Hair follicle dermal papilla cell (primary cell): Measurements from ENCODE around the gene MIER2. TPM values are rescaled to one million over a fixed set of nuclear protein-coding genes. Genes with fewer than 3 reads are reported as not detected.

Experiments
- total RNA-seq: library from RNA; depleted of rRNA; stranded (reverse); fragments of >200 nt; gene quantifications from 2 replicates; pipeline ENCODE4 v1.2.3, GENCODE V29; 2012

The MIER2 gene, protein sequence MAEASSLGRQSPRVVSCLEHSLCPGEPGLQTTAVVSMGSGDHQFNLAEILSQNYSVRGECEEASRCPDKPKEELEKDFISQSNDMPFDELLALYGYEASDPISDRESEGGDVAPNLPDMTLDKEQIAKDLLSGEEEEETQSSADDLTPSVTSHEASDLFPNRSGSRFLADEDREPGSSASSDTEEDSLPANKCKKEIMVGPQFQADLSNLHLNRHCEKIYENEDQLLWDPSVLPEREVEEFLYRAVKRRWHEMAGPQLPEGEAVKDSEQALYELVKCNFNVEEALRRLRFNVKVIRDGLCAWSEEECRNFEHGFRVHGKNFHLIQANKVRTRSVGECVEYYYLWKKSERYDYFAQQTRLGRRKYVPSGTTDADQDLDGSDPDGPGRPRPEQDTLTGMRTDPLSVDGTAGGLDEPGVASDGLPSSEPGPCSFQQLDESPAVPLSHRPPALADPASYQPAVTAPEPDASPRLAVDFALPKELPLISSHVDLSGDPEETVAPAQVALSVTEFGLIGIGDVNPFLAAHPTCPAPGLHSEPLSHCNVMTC
- total RNA-seq = 13.8 and 21.0 TPM in 2 replicates

GRCh38 chr19:344625-345319 is at the start of gene MIER2:
Gene MIER2, minus strand, starts transcription at chr19:344796. Its CDS starts 14 bp downstream, at chr19:344782.

DNA sequence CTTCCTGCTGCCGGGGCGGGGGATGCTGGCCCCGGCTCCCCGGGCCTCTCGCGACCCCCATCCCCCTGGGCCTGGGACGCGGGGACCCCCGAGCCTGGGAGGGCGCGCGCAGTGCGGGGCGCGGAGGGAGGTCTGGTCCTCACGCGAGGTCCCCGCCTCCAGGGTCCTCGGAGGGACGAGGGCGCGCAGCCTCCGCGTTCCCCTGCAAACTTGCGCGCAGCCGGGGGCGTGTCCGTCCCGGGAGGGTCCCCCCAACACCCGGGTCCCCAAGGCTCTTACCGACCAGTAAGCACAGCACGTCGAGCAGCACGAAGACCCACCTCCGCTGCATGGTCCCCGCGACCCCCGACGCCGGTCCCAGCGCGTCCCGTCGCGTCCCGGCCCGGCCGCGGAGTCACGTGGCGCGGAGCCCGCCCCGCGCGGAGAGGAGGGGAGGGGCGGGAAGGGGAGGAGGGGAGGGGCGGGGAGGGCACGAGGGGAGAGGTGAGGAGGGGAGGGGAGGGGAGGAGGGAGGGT is 53.5 kb downstream of the MIER2 start, which contains the start of gene PLPP2:
PLPP2 (minus strand) TSS at position 398 of the 516 bp plus-strand sequence; CDS start at position 331, 67 bp downstream.

Other genes starting within 250 kb of the MIER2 start
- gene OR4F17, start 237.7 kb downstream of the MIER2 start, total RNA-seq = not detected in 2 replicates
- 3.8 and 14.8 TPM in 2 replicates for gene PLPP2, start 53.4 kb downstream of the MIER2 start, total RNA-seq
- gene C2CD4C, start 64.4 kb upstream of the MIER2 start, total RNA-seq = under 0.01 and 0.12 TPM in 2 replicates
- 0.12 and 1.1 TPM in 2 replicates for gene SHC2, start 116.2 kb upstream of the MIER2 start, total RNA-seq
- 0.16 and 0.36 TPM in 2 replicates for gene MADCAM1, start 151.7 kb upstream of the MIER2 start, total RNA-seq
- gene TPGS1, start 162.7 kb upstream of the MIER2 start, total RNA-seq = 43.0 and 61.0 TPM in 2 replicates
- 48.2 and 51.9 TPM in 2 replicates for gene CDC34, start 187.0 kb upstream of the MIER2 start, total RNA-seq
- gene GZMM, start 199.3 kb upstream of the MIER2 start, total RNA-seq = not detected in 2 replicates
- gene BSG, start 227.8 kb upstream of the MIER2 start, total RNA-seq = 327 and 392 TPM in 2 replicates
- 2.4 and 2.9 TPM in 2 replicates for gene HCN2, start 245.1 kb upstream of the MIER2 start, total RNA-seq